ENCODE measurements around the gene ZCCHC12. TPM values are rescaled to one million over a fixed set of nuclear protein-coding genes. Genes with fewer than 3 reads are reported as not detected.

Gene ZCCHC12
- total RNA-seq, 2 donors from 2014 or later = not detected

DNA sequence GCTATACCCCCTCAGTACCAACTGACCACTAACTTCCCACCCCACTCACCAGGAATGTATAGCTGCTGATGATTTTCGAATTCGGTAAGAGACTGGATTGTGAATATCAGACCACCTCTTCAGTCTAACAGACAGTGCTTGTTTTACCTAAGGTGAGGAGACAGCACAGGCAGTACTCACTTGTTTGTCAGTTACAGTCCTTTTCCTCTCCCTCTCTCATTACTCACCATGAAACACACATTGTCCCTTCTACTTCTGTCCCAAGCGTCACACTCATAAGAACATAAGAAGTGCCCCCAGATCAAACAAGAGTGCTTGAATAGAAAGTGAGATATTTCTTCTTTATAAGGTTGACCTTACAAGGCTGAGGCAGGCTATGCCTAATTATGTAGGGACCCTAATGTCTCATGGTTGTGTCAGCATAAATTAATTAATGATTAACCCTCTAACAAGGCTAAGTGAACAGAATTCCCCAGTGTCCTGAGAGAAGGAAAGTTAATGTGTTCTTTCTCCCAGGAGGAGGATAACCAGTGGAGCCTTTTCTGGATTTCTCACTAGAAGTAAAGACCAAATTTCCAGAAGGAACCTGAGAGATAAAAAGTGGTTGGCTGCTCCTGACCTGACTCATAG is 32.2 kb downstream of the ZCCHC12 start:
- Mint-ChIP-seq H3K27ac (no peak overlapping the region), H3K27me3 (peaks cover 0 to 4% of the 10 kb centered on the region in 2 donors), H3K36me3 (no peaks in the 10 kb centered on the region), H3K4me3 (no peak overlapping the region), H3K4me1 (ENCODE audit: low read depth in 2 of 2) (no peaks in the 10 kb centered on the region), H3K9me3 (no peaks in the 10 kb centered on the region)
- DNase-seq (ENCODE audit: low spot score) (no peak), ATAC-seq (no peak)

DNA sequence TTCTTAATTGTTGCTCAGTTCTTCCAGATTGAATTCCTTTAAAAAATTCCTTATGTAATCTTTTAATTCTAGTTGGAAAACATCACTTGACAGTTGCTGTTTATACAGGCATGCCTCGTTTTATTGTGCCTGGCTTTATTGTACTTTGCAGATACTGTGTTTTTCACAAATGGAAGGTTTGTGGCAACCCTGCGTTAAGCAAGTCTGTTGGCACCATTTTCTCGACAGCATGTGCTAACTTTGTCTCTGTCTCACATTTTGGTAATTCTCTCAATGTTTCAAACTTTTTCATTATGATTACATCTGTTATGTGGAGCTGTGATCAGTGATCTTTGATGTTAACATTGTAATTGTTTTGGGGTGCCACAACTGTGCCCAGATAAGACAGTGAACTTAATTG is 33.4 kb downstream of the ZCCHC12 start:
- ATAC-seq (no peak), DNase-seq (ENCODE audit: low spot score) (no peak)
- peaks cover 7% of the 10 kb centered on the region in 2 donors for H3K27me3 Mint-ChIP-seq

DNA sequence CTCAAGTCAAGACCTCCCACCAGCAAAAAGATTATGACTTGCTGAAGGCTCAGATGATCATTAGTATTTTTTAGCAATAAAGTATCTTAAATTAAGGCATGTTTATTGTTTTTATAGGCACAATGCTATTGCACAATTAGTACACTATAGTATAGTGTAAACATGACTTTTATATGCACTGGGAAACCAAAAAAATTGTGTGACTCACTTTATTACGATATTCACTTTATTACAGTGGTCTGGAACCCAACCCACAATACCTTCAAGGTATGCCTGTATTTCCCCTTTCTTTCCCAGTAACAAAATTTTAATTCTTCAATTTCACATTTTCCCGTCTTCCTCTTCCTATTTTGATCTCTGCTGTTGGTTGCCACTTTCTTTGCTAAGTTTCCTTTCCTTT is 37.7 kb downstream of the ZCCHC12 start:
- Mint-ChIP-seq H3K27me3 (peaks cover 7 to 9% of the 10 kb centered on the region in 2 donors), H3K4me3 (no peak overlapping the region), H3K9me3 (no peaks in the 10 kb centered on the region), H3K4me1 (ENCODE audit: low read depth in 2 of 2) (no peaks in the 10 kb centered on the region), H3K36me3 (no peaks in the 10 kb centered on the region), H3K27ac (no peak overlapping the region)
- DNase-seq (ENCODE audit: low spot score) = no peak
- ATAC-seq = no peak

More for the DNA sequence above, 33.4 kb downstream of the ZCCHC12 start:
- Mint-ChIP-seq H3K4me1 (ENCODE audit: low read depth in 2 of 2) (no peaks in the 10 kb centered on the region), H3K4me3 (no peak overlapping the region), H3K9me3 (no peaks in the 10 kb centered on the region), H3K27ac (no peak overlapping the region), H3K36me3 (no peaks in the 10 kb centered on the region)

DNA sequence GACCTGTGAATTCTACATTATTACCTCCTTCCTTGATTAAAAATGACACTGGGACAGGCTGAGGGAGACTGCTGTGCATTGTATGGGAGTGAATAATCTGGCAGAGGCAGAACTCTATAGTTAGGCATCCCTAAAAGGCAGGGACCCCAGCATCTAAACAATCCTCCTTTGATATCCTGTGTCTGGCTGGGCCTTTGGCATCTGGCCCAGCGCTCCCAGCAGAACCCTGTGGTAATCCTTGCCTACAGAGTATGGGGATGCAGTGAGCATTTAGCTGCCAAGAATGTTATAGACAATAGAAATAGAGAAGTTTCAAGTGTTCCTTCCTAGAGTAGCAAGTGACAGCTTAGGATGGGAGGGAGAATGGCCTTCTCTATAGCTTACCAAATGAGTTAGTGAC is 38.5 kb downstream of the ZCCHC12 start:
- DNase-seq (ENCODE audit: low spot score) = no peak
- H3K4me3 Mint-ChIP-seq = no peak overlapping the region
- no peak for ATAC-seq
- H3K36me3 Mint-ChIP-seq = no peaks in the 10 kb centered on the region
- H3K9me3 Mint-ChIP-seq = no peaks in the 10 kb centered on the region
- no peaks in the 10 kb centered on the region for H3K4me1 Mint-ChIP-seq (ENCODE audit: low read depth in 2 of 2)
- H3K27ac Mint-ChIP-seq = no peak overlapping the region
- peaks cover 7 to 14% of the 10 kb centered on the region in 2 donors for H3K27me3 Mint-ChIP-seq

DNA sequence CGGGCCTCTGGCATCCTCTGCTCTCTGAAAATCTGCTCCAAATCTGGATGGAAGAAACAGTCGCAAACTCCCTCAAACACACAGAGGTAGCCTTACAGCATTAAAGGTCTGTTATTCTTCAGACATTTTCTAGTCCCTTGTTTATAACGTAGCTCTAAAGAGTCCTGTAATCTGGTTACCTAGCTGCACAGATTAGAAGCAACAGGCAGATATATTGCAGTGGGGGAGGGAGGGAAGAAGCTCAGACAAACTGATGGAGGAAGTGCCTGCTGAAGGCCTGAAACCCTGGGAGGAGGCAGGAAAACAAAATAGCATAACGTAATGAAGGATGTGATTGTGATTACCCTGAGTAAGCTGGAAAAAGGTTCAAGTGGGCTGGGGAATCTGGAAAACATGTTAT is 39.4 kb downstream of the ZCCHC12 start:
- Mint-ChIP-seq H3K4me3 (no peak overlapping the region), H3K9me3 (no peaks in the 10 kb centered on the region), H3K27ac (no peak overlapping the region), H3K27me3 (peaks cover 6 to 14% of the 10 kb centered on the region in 2 donors), H3K36me3 (no peaks in the 10 kb centered on the region), H3K4me1 (ENCODE audit: low read depth in 2 of 2) (no peaks in the 10 kb centered on the region)
- ATAC-seq (no peak), DNase-seq (ENCODE audit: low spot score) (no peak)

DNA sequence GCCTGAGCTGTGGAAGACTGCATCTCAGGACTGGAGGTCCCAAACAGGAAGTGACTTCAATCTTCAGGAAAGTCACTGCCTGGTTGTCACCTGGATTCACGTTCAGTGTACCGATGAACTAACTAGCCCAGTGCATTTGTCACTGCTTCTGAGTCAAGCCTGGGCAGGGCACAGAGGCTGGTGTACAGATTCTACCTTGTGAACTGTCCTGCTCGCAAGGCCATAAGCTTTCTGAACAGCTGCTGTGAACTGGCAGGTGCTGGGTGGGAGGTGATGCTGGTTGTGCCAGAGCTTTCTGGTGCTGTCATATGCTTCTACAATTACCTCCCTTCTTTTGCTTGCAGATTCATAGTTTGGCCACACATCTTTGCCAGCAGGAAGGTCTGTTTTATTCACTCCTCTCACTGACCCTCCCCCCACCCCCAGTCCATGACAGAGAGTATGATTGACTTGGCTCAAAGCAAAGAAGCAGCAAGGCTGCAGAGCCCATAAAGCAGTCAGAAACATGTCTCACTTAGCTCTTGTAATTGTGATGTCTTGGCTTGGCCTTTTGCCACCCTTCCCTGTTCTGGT is 40.5 kb downstream of the ZCCHC12 start:
- peaks cover 6 to 14% of the 10 kb centered on the region in 2 donors for H3K27me3 Mint-ChIP-seq
- H3K4me3 Mint-ChIP-seq = no peak overlapping the region
- DNase-seq (ENCODE audit: low spot score) (no peak), ATAC-seq (no peak)
- no peaks in the 10 kb centered on the region for H3K9me3 Mint-ChIP-seq
- no peaks in the 10 kb centered on the region for H3K36me3 Mint-ChIP-seq
- no peak overlapping the region for H3K27ac Mint-ChIP-seq
- H3K4me1 Mint-ChIP-seq (ENCODE audit: low read depth in 2 of 2) = no peaks in the 10 kb centered on the region

DNA sequence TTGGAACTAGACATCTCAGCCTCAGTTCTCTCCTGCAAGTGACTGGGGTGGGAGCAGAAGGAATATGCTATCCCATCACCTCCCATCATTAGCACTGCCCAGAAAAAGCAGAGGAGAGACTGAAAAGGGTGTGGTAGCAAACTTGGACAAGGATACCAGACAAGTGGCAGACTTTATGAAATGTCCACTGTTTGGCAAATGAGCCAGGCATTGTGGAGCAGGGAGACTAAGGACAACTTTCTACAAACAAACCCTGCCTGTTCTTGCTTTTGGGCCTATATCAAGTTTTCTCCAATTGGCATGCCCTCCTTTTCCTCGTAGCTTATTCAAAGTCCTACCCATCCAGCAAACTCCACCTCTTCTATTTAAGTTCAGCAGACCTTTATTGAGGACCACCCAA is 41.6 kb downstream of the ZCCHC12 start:
- H3K27me3 Mint-ChIP-seq = peaks cover 6 to 14% of the 10 kb centered on the region in 2 donors
- no peak for ATAC-seq

DNA sequence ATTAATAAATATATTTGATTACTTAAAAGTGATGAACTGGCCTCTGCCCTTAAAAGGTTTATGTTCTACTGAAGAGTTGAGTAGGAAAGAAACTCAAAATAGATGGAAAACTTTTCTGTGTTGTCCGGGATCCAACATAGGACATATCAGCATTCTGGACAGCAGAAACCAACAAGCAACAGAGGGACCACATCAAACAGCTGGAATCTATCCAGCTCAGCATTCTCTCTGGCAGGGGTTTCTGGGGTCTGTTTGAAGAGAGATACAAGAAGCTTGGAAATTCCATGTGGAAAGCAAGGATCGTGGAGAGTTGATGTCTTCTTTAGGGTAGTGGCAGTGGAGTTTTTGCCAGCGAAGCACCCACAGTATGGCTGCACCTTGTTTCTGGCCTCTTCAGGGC is 43.6 kb downstream of the ZCCHC12 start:
- H3K4me3 Mint-ChIP-seq = no peak overlapping the region
- no peaks in the 10 kb centered on the region for H3K9me3 Mint-ChIP-seq
- H3K27me3 Mint-ChIP-seq = peaks cover 8 to 9% of the 10 kb centered on the region in 2 donors

More for the DNA sequence above, 41.6 kb downstream of the ZCCHC12 start:
- H3K27ac Mint-ChIP-seq = no peak overlapping the region
- H3K4me3 Mint-ChIP-seq = no peak overlapping the region
- no peaks in the 10 kb centered on the region for H3K36me3 Mint-ChIP-seq
- no peaks in the 10 kb centered on the region for H3K4me1 Mint-ChIP-seq (ENCODE audit: low read depth in 2 of 2)
- H3K9me3 Mint-ChIP-seq = no peaks in the 10 kb centered on the region
- DNase-seq (ENCODE audit: low spot score) = no peak

DNA sequence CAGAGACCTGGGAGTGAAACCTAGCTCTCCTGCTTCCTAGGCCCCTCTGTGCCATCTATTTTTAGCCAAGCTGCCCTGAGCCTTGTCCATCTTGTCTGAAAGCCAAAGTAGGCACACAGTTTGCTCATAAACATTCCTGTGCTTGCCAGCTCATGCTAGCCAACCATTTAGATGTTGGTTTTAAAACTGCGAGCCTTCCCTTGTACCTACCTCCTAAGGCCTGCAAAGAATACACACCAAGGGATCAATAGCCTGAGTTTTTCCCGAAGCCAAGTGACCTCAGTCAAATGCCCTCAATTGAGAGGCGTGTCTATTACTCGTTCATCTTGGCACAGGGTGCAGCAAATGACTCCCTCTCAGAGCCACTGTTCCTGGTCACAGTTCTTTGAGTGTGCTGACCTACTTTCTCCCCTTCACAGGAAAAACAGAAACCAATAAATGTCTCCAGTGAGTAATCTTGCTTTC is 48.5 kb downstream of the ZCCHC12 start:
- Mint-ChIP-seq H3K4me3 (no peak overlapping the region), H3K4me1 (ENCODE audit: low read depth in 2 of 2) (no peaks in the 10 kb centered on the region), H3K9me3 (no peaks in the 10 kb centered on the region), H3K27ac (no peak overlapping the region), H3K27me3 (peaks cover 0 to 13% of the 10 kb centered on the region in 2 donors), H3K36me3 (no peaks in the 10 kb centered on the region)
- ATAC-seq (peak in 1 of 2 donors; percentile 34), DNase-seq (ENCODE audit: low spot score) (no peak)

More for the DNA sequence above, 43.6 kb downstream of the ZCCHC12 start:
- Mint-ChIP-seq H3K36me3 (no peaks in the 10 kb centered on the region), H3K4me1 (ENCODE audit: low read depth in 2 of 2) (no peaks in the 10 kb centered on the region), H3K27ac (no peak overlapping the region)
- DNase-seq (ENCODE audit: low spot score) (no peak), ATAC-seq (no peak)

Other genes with a start within 250 kb of the ZCCHC12 start
- gene IL13RA1, start 96.2 kb upstream of the ZCCHC12 start, total RNA-seq = under 1 TPM; 0.11 to 0.19 TPM
- gene LONRF3, start 150.8 kb downstream of the ZCCHC12 start, total RNA-seq = 1 to 10 TPM; 5.8 to 8.0 TPM
- gene CT47C1, start 249.2 kb downstream of the ZCCHC12 start, total RNA-seq = not detected

Measured in natural killer cell treated with Interleukin-12 subunit alpha and Interleukin-12 subunit beta and Interleukin-15 and Interleukin-18, amount 100 ng/mL, for 72 hours (primary cell).